Panc1 (cell line): ENCODE measurements around the gene ACTR3.

Experiments
- CTCF ChIP-seq: fragments of 450-650 bp; IDR thresholded peaks from 2 replicates; pipeline ENCODE4 v1.5.1; 2017; ENCODE audit warnings: mild to moderate bottlenecking
- POLR2AphosphoS5 ChIP-seq: IDR thresholded peaks from 2 replicates; pipeline ENCODE4 v1.6.1; 2012; ENCODE audit warnings: mild to moderate bottlenecking, low read depth, low read length, moderate library complexity
- REST ChIP-seq, 2 experiments: IDR thresholded peaks; 2 replicates each; pipeline ENCODE4 v1.6.1; 2011 to 2012; ENCODE audit warnings: low read depth in 2 of 2, control low read depth in 1 of 2, low read length in 1 of 2, mild to moderate bottlenecking in 1 of 2, moderate library complexity in 1 of 2; ENCODE audit not compliant: insufficient read depth in 1 of 2
- SIN3A ChIP-seq: IDR thresholded peaks from 2 replicates; pipeline ENCODE4 v1.6.1; 2012; ENCODE audit warnings: low read depth, mild to moderate bottlenecking, low read length, moderate library complexity, borderline replicate concordance; ENCODE audit not compliant: insufficient read depth
- TCF7L2 ChIP-seq: IDR thresholded peaks from 2 replicates; pipeline ENCODE4 v1.6.1; 2011; ENCODE audit warnings: mild to moderate bottlenecking, low read depth, low read length, inconsistent platforms

GRCh38 chr2:113887009-113887792 lies 2.7 kb upstream of the ACTR3 start:
- TF ChIP-seq CTCF (no peak), REST (IDR thresholded peaks at IDR 0.05; ENCODE audit: insufficient read depth in 1 of 2, low read depth in 2 of 2, low read length in 1 of 2) (no peak), TCF7L2 (no peak), POLR2AphosphoS5 (no peak), SIN3A (no peak)
